Forelimb muscle (tissue), 1 donor: Measurements from ENCODE around the gene PSMD5. TPM values are rescaled to one million over a fixed set of nuclear protein-coding genes. Genes with fewer than 3 reads are reported as not detected.

Experiments used
- polyA plus RNA-seq: library from polyadenylated mRNA; unstranded; fragments of 120-200 nt; gene quantifications from one replicate; pipeline ENCODE4 v1.2.1, GENCODE V29; 2013; ENCODE audit not compliant: insufficient read length

The PSMD5 gene
- polyA plus RNA-seq, 1 donor = 20.7 TPM

Other genes with a start within 250 kb of the PSMD5 start
- 6.1 TPM for gene MEGF9, start 128.5 kb downstream of the PSMD5 start, polyA plus RNA-seq
- 29.2 TPM for gene FBXW2, start 49.5 kb downstream of the PSMD5 start, polyA plus RNA-seq
- gene PHF19, start 34.3 kb upstream of the PSMD5 start, polyA plus RNA-seq = 33.4 TPM
- 4.3 TPM for gene TRAF1, start 83.9 kb upstream of the PSMD5 start, polyA plus RNA-seq
- 6.8 TPM for gene C5, start 207.4 kb upstream of the PSMD5 start, polyA plus RNA-seq
- 17.8 TPM for gene CNTRL, start 232.0 kb upstream of the PSMD5 start, polyA plus RNA-seq